Peyer's patch (tissue), 4 donors: Measurements from ENCODE around the gene PIGM. TPM values are rescaled to one million over a fixed set of nuclear protein-coding genes. Genes with fewer than 3 reads are reported as not detected.

Experiments used
- DNase-seq, 3 donors: peaks; one replicate each; pipeline ENCODE4 v3.0.0-alpha.2; 2017 to 2019
- H3K27ac ChIP-seq, 4 donors: fragments of 200-600 bp; sonication (generic); one replicate each; pipeline ENCODE4 v1.5.1; 2016 to 2019
- H3K27me3 ChIP-seq, 2 donors: fragments of 200-600 bp; sonication (generic); one replicate each; pipeline ENCODE4 v1.5.1; 2019
- H3K36me3 ChIP-seq, 3 donors: fragments of 200-600 bp; sonication (generic); one replicate each; pipeline ENCODE4 v1.5.1; 2016 to 2019
- H3K4me1 ChIP-seq, 4 donors: fragments of 200-600 bp; sonication (generic); one replicate each; pipeline ENCODE4 v1.5.1; 2016 to 2019
- H3K4me3 ChIP-seq, 4 donors: fragments of 200-600 bp; sonication (generic); 1 replicate in 3 of 4; 2 replicates in 1 of 4; pipeline ENCODE4 v1.5.1; 2016 to 2019; ENCODE audit warnings: mild to moderate bottlenecking in 1 of 4
- H3K9me3 ChIP-seq, 4 donors: fragments of 200-600 bp; sonication (generic); one replicate each; pipeline ENCODE4 v1.5.1; 2016 to 2019; ENCODE audit warnings: mild to moderate bottlenecking in 1 of 4
- CTCF ChIP-seq, 6 experiments: fragments of 450-650 bp in 4 of 6; fragments of 200-600 bp in 2 of 6; sonication (generic) in 1 of 6; IDR thresholded peaks; one replicate each; pipeline ENCODE4 v1.5.1; 2017 to 2019; ENCODE audit warnings: antibody characterized with exemption in 6 of 6, mild to moderate bottlenecking in 3 of 6, moderate library complexity in 1 of 6
- POLR2A ChIP-seq, 2 donors: fragments of 450-650 bp; IDR thresholded peaks; one replicate each; pipeline ENCODE4 v1.5.1; 2017; ENCODE audit warnings: antibody characterized with exemption in 2 of 2, mild to moderate bottlenecking in 2 of 2, moderate library complexity in 2 of 2
- total RNA-seq, 4 donors: library from RNA; depleted of rRNA; stranded (reverse); fragments of >200 nt; gene quantifications; one replicate each; pipeline ENCODE4 v1.1.0, GENCODE V29; 2016

PIGM gene
- total RNA-seq, 4 donors from 2014 or later, result under 0.01 to 6.7 (median 5.5) TPM

DNA sequence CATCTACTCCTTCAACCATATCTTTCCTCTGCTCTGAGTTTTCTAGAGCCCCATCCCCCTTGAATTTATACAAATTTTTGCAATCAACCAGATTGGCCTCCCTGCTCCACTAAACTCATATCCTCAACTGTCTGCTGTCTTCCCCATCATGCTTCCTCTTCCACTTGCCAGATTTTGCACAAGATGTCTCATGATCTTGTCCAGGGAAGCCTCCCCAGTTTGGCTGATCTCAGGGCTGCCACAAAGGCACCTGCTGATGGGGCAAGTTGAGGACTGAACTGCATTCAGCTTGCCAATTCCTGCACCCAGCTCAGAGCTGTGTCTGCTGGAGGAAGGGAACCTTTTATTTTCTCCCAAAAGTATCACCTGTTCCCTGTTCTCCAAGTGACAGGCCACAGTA lies 45.7 kb upstream of the PIGM start:
- Histone ChIP-seq H3K9me3 (no peaks in the 10 kb centered on the region), H3K27ac (no peak overlapping the region), H3K27me3 (peaks cover 0 to 8% of the 10 kb centered on the region in 2 donors), H3K4me1 (no peaks in the 10 kb centered on the region), H3K4me3 (no peak overlapping the region), H3K36me3 (no peaks in the 10 kb centered on the region)
- DNase-seq, result no peak
- TF ChIP-seq POLR2A (IDR thresholded peaks at IDR 0.05) (no peak), CTCF (IDR thresholded peaks at IDR 0.05) (no peak)

DNA sequence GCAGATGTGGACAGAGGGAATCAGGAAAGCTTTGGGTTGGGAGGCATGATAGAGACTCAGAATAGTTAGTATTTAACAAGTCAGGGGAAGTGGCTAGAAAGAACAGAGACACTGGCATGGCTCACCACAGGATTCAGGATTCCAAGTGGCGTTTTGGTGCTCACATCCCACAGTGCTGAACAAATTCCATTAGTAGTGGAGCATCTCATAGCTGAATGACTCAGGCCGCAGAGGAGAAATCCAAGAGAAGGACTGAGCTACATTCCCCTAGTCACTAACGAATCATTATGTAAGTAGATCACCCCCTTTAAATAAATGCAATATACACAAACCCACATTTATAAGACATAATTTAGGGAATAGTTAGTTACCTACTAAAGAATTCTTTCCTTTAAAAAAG lies 44.5 kb upstream of the PIGM start:
- no peaks in the 10 kb centered on the region for H3K36me3 ChIP-seq

GRCh38 chr1:160075836-160076235 lies 44.0 kb upstream of the PIGM start:
- Histone ChIP-seq H3K4me1 (peaks cover 0 to 4% (median under 1%) of the 10 kb centered on the region in 4 donors), H3K27me3 (no peaks in the 10 kb centered on the region), H3K36me3 (no peaks in the 10 kb centered on the region), H3K9me3 (no peaks in the 10 kb centered on the region), H3K4me3 (no peak overlapping the region), H3K27ac (no peak overlapping the region)
- TF ChIP-seq CTCF (IDR thresholded peaks at IDR 0.05), result no peak
- no peak for TF ChIP-seq POLR2A (IDR thresholded peaks at IDR 0.05)
- no peak for DNase-seq

More for the DNA sequence above, 44.5 kb upstream of the PIGM start:
- no peaks in the 10 kb centered on the region for H3K4me1 ChIP-seq
- no peak overlapping the region for H3K27ac ChIP-seq
- H3K4me3 ChIP-seq, result no peak overlapping the region
- TF ChIP-seq POLR2A (IDR thresholded peaks at IDR 0.05) (no peak), CTCF (IDR thresholded peaks at IDR 0.05) (no peak)
- DNase-seq, result peak in 1 of 3 donors; percentile 5
- H3K27me3 ChIP-seq, result peaks cover 0 to 3% of the 10 kb centered on the region in 2 donors
- H3K9me3 ChIP-seq, result no peaks in the 10 kb centered on the region

DNA sequence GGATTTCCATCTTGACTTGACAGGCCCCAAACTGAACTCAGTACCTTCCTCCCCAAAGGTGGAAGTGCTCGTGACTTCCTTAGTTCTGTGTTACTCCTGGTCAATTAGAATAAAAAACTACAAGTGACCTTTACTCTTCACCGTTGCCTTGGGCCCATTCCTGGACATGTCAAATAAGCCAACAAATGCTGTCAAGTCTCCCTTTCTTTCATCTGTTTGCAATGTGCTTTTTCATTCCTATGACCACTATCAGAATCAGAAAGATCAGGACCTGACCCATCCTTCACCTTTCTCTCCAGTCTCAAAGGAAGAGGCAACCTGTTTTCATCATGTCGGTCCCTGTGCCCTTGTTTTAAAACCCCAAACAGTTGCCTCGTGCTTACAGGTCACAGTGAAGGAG lies 43.1 kb upstream of the PIGM start:
- Histone ChIP-seq H3K27me3 (no peaks in the 10 kb centered on the region), H3K36me3 (no peaks in the 10 kb centered on the region), H3K4me3 (no peak overlapping the region), H3K27ac (no peak overlapping the region), H3K4me1 (peaks cover 0 to 8% (median 2%) of the 10 kb centered on the region in 4 donors), H3K9me3 (no peaks in the 10 kb centered on the region)
- DNase-seq, result no peak
- no peak for TF ChIP-seq POLR2A (IDR thresholded peaks at IDR 0.05)
- no peak for TF ChIP-seq CTCF (IDR thresholded peaks at IDR 0.05)

GRCh38 chr1:160071289-160071688 lies 39.5 kb upstream of the PIGM start:
- Histone ChIP-seq H3K9me3 (no peaks in the 10 kb centered on the region), H3K4me1 (peaks cover 0 to 8% (median 4%) of the 10 kb centered on the region in 4 donors), H3K27ac (no peak overlapping the region), H3K36me3 (no peaks in the 10 kb centered on the region), H3K27me3 (no peaks in the 10 kb centered on the region), H3K4me3 (no peak overlapping the region)
- TF ChIP-seq CTCF (IDR thresholded peaks at IDR 0.05), result no peak
- no peak for TF ChIP-seq POLR2A (IDR thresholded peaks at IDR 0.05)
- DNase-seq, result no peak
